Omental fat pad (tissue), 4 donors: ENCODE results near the gene YAP1. TPM values are rescaled to one million over a fixed set of nuclear protein-coding genes. Genes with fewer than 3 reads are reported as not detected.

Experiments
- ATAC-seq: fragments of 150-250 bp; one replicate; pipeline ENCODE4 v1.9.1; 2016; ENCODE audit warnings: mild to moderate bottlenecking, moderate library complexity; ENCODE audit not compliant: low FRiP score
- DNase-seq: peaks from one replicate; pipeline ENCODE4 v3.0.0-alpha.2; 2019; ENCODE audit warnings: low spot score
- total RNA-seq, 4 donors: library from RNA; depleted of rRNA; stranded (reverse); fragments of >200 nt; gene quantifications; one replicate each; pipeline ENCODE4 v1.1.0, GENCODE V29; 2016
- TF ChIP-seq, protein P1 (sequence below), 3 donors: fragments of 450-650 bp; IDR thresholded peaks; one replicate each; pipeline ENCODE4 v1.5.1; 2016 to 2017; ENCODE audit warnings: antibody characterized with exemption in 3 of 3, mild to moderate bottlenecking in 3 of 3, moderate library complexity in 2 of 3

Gene YAP1
- total RNA-seq, 4 donors from 2014 or later, result 102 to 152 (median 130) TPM

- TF ChIP-seq, protein P1, sequence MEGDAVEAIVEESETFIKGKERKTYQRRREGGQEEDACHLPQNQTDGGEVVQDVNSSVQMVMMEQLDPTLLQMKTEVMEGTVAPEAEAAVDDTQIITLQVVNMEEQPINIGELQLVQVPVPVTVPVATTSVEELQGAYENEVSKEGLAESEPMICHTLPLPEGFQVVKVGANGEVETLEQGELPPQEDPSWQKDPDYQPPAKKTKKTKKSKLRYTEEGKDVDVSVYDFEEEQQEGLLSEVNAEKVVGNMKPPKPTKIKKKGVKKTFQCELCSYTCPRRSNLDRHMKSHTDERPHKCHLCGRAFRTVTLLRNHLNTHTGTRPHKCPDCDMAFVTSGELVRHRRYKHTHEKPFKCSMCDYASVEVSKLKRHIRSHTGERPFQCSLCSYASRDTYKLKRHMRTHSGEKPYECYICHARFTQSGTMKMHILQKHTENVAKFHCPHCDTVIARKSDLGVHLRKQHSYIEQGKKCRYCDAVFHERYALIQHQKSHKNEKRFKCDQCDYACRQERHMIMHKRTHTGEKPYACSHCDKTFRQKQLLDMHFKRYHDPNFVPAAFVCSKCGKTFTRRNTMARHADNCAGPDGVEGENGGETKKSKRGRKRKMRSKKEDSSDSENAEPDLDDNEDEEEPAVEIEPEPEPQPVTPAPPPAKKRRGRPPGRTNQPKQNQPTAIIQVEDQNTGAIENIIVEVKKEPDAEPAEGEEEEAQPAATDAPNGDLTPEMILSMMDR (IDR thresholded peaks at IDR 0.05), result no peak
- ATAC-seq, result no peak
- no peak for DNase-seq
Measured at GRCh38 chr11:102116453-102117205, 6.4 kb downstream of the YAP1 start.

GRCh38 chr11:102117472-102118113, 7.3 kb downstream of the YAP1 start:
- ATAC-seq, result no peak
- no peak for DNase-seq
- TF ChIP-seq, protein P1 (IDR thresholded peaks at IDR 0.05), result no peak

- ATAC-seq (no peak), DNase-seq (no peak)
- TF ChIP-seq, protein P1 (IDR thresholded peaks at IDR 0.05), result no peak
Measured at GRCh38 chr11:102118937-102119336, 8.7 kb downstream of the YAP1 start.

GRCh38 chr11:102119997-102120396, 9.8 kb downstream of the YAP1 start:
- DNase-seq, result no peak
- TF ChIP-seq, protein P1 (IDR thresholded peaks at IDR 0.05), result no peak
- no peak for ATAC-seq

GRCh38 chr11:102120437-102120973, 10.3 kb downstream of the YAP1 start:
- ATAC-seq (no peak), DNase-seq (no peak)
- TF ChIP-seq, protein P1 (IDR thresholded peaks at IDR 0.05), result no peak

DNA sequence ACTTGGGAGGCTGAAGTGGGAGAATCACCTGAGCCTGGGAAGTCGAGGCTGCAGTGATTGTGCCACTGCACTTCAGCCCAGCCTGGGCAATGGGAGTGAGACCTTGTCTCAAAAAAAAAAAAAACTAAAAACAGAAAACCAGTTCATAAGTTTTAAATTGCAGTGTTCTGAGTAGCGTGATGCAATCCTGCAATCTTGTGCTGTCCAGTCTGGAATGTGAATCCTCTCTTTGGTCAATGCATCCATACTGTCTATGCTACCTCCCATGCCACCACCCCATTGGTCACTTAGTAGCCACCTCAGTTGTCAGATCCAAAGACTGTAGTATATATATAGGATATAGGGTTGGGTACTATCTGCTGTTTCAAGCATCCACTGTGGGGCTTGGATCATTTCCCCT, 11.1 kb downstream of the YAP1 start:
- DNase-seq (no peak), ATAC-seq (no peak)
- TF ChIP-seq, protein P1 (IDR thresholded peaks at IDR 0.05), result no peak
